ENCODE measurements around the gene RERG.

GRCh38 chr12:15179672-15180071, 41.5 kb downstream of the RERG start:
- no peak for TF ChIP-seq POLR2A (IDR thresholded peaks at IDR 0.05)
- no peak for TF ChIP-seq CTCF (IDR thresholded peaks at IDR 0.05)
- TF ChIP-seq POLR2AphosphoS5 (IDR thresholded peaks at IDR 0.05): no peak

All from prostate gland (tissue), 2 donors.